HK-2 (cell line): ENCODE data around the gene PDZD2.

Experiments
- DNase-seq: peaks from one replicate; pipeline ENCODE4 v3.0.0-alpha.2; 2018; ENCODE audit not compliant: unreplicated experiment

PDZD2 gene

GRCh38 chr5:31638345-31638744, 586 bp upstream of the PDZD2 start:
- peak; percentile 2 for DNase-seq

DNA sequence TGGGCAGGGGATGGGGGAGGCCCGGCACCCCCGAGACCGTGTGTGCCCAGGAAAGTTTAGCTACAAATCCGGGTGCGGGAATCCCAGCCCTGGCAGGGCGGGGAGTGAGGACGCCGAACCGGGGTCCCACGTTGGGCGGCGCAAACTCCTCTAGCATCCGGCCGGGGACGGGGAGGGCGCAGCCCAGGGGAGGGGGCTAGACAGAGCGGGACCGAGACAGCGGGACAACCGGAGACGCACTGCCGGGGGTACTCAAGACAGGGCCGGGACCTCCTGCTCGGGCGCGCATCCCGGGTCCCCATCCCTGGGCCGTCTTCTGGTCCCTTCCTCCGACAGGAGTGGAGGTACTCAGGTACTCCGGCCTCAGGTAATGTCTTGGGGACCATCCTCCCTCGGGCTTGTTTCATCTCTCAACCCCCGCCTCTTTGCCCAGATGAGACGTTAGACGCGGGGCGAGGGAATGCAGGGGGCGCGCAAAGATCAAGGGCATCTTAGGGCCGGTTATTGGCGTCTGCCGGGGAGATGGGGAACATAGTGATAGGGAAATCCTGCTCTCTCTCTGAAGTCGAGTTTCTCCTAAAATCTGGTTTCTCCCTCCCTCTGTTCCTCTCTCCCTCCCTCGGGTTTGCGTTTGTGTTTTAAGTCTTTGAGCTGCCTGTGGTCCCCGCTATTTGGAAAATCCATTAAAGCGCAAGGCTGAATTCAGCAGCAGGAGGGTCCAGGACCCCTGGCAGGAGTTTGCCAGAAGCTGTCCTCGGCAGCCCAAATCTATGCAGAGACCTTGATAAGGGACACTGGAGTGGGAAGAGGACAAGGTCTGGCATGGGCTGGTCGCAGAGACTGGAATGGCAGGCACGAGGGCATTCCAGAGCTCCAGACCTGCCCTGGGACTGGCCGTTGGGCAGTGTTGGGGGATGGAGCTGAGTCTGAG, 815 bp downstream of the PDZD2 start:
- no peak for DNase-seq

DNA sequence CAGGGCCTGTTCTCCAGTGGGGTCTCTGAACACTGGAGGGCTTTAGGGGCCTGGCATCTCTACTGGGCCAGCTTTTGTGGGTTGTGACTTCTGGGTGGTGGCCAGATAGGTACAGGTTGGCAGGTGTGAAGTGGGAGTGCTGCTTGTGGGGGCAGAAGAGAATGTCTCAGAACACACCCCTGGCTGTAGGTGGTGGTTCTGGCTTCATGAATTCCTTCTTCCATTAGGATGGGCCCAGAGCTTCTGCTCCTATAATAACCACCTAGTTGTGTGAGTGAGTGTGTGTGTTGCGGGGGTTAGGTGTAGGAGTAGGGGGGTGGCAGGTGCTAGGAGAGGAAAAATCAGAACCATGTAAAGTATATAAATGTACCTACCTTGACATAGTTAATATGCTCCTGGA, 1.6 kb downstream of the PDZD2 start:
- DNase-seq, result no peak

DNA sequence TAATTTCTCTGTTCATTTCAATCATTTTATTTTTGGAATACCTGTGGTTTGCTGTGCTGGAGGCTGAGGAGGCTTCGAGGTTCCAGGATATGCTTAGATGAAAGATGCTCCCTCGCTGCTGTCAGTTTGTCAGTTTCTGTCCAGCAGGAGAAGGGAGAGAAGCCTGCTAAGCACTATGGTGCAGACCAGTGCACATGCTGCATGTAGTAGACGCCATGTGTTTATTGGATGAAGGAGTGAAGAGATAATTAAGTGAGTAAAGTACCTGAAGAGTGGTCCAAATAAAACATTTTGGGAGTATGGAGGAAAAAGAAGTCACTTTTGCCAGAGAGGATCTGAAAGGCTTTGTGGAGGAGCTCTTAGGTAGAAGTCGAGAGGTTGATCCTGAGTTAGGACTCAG, 2.1 kb downstream of the PDZD2 start:
- no peak for DNase-seq

DNA sequence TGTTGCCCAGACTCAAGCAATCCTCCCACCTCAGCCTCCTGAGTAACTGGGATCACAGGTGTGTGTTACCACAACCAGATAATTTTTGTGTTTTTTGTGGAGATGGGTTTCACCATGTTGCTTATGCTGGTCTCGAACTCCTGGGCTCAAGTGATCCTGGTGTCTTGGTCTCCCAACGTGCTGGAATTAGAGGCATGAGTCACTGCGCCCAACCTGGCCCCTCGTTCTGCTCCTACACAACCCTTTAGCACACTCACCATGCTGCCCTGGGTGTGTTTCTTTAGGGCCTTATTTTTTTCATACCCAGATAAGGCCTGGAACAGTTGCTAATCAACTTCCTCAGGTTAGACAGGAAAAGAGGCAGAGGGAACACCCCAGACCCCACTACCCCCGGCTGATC, 2.6 kb downstream of the PDZD2 start:
- no peak for DNase-seq

DNA sequence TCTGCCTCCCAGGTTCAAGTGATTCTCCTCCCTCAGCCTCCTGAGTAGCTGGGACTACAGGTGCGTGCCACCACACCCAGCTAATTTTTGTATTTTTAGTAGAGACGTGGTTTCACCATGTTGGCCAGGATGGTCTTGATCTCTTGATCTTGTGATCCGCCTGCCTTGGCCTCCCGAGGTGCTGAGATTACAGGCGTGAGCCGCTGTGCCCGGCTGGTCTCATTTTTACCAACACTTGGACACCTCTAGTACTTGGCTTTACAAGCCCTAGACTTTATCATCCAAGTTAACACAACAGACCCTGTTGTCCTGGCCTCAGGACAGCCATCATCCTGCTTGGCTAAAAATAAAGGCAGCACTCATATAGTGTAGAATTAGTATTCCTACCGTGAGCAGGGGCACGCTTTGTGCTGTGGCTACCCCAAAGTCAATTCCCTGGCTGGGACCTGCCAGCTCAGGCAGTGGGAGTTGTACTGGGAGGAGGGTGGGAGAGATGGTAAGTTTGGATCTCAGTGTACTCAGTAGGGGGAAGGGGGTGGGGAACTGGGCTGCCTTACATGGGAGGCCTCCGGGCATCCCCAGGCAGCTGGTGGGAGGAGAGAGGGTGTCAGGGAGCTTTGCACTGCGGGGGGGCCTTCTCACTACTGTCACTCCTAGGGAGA, 6.6 kb downstream of the PDZD2 start:
- no peak for DNase-seq

DNA sequence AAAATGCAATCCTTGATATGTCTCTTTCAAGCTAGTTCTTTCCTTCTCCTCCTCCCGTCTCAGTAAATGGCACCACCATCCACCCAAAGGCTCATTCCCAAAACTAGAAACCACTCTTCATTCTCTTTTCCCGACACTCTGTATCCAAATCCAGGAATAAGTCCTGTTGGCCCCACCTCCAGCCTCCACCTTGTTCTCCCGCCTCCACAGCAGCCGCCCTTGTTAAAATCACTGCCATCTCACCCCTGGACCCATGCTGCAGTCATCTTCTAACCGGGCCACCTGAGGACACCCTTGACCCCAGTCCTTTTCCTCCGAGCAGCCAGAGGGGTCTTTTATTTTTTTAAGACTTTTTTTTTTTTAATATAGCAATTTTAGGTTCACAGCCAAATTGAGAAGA, 9.4 kb downstream of the PDZD2 start:
- DNase-seq, result no peak

- no peak for DNase-seq
Observed at GRCh38 chr5:31651241-31651640, 12.3 kb downstream of the PDZD2 start.

DNA sequence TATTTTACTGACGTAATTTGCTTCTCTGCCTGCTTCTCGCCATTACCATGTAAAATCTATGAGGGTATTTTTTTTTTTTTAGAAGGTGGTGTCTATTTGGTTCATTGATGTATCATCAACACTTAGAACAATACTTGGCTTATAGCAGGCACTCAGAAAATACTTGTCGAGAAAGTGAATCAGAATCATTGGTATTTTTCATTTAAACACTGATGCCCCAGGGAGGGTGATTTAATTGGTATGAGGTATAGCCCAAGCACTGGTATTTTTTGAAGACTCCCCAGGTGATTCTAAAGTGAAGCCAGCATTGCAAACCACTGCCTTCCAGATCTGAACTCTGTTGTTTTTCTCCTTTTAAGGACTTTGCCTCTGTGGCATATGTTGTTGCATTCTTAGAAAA, 16.6 kb downstream of the PDZD2 start:
- DNase-seq, result no peak

DNA sequence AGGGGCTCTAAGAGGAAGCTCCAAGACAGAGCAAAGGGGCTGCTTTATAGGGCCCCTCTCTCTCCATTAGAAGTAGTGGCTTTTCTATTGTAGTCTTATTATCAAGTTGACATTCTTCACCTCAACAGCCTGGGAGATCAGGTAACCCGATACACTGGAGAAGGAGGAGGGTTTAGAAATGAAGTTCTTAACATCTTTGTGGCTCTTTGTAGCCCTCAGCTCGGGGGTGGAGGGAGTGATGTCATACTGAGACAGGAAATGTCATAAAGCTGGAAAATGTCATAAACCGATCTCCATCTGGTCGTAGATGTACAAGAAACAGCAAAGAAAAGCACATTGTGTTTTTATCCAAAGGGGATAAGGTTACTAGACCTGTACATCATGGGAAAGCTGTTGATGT, 17.9 kb downstream of the PDZD2 start:
- no peak for DNase-seq

DNA sequence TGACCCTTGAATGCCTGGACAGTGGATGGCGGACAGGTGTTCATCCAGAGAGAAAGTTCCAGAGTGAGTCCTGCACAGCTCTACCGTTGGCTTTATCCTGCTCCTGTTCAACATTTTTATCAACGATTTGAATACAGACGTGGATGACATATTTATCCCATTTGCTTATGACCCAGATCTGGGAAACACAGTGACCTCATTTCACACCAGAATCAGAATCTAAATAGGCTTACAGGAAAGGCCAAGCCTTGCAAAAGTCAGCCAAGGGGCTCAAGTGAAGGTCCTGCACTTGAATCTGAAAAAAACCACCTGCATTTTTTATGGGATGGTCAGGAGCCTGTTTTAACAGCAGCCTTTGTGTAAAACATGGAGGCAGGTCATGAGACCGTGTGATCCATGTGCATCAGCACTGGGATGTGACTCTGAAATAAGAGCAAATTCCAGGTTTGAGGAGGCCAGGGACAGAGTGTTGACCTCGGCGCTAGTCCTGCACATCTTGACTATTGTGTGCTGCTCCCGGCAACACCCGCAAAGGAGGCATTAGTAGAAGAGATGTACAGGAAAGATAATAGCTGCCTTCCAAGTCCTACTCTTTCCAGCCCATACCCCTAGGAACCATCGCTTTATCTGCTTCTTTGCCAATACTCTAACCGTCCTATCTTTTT, 18.5 kb downstream of the PDZD2 start:
- no peak for DNase-seq

DNA sequence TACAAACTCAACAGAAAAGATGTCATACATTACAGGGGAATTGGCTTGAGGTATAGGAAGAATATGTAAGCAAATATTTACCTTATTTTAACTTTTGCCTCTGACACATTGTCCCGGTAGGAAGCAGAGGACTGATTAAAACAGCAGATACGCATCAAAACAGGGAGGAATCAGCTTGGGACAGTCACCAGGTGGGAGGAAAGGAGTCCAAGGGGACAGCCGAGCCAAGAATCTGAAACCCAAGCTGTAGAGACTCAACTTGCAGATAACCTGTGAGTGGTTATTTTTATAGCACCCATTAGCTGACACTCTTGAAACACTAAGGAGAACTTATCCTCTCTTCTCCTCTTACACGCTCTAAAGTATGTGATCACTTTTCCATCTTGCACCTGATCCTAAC, 22.3 kb downstream of the PDZD2 start:
- DNase-seq, result no peak

GRCh38 chr5:31663519-31663918, 24.6 kb downstream of the PDZD2 start:
- no peak for DNase-seq

GRCh38 chr5:31664566-31664965, 25.6 kb downstream of the PDZD2 start:
- DNase-seq, result peak; percentile 3

DNA sequence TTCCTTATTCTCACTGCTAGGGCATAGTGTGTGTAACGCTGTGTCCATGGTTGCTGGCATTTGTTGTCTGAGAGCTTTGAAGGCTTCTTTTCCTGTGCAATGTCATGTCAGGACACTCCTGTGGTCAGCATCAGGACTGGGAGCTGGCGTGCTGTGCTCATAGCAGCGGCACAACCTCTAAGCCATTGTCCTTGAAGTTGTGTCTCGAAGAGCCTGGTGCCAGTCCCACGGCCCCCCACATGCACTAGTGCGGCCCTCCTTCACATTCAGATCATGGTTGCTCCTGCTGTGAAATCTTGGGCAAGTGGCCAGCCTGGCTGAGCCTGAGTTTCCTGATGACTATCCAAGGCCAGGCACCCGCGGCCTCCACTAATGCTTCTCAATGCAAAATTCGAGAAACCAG, 32.4 kb downstream of the PDZD2 start:
- DNase-seq, result no peak

DNA sequence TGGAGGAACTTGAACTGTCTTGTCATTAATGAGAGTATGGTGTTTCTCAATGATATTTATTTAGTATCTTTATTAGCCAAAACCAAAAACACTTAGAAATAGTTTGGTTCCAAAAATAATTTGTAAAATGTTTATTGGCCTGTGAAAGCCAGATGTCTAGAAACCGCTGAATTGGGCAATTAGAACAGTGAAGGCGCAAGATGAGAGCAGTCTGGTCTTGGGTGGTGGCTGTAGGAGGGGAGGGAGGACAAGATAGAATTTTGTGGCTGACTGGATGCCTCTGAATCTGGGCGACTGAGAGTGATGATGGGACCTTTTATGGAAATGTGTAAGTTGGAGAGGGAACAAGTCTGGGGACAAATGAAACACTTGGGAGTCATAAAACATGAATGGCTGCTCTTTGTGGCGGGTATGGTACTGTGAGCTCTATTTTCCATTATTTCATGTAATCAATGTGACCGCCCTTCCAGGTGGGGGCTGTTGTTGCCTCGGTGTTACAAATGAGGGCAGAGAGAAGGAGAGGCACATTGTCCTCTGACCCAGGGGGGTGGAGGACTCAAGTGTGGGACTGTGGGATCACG, 35.5 kb downstream of the PDZD2 start:
- no peak for DNase-seq

GRCh38 chr5:31675472-31675871, 36.5 kb downstream of the PDZD2 start:
- DNase-seq, result no peak

- no peak for DNase-seq
Observed at GRCh38 chr5:31678180-31678579, 39.2 kb downstream of the PDZD2 start.

- DNase-seq, result no peak
Observed at GRCh38 chr5:31680528-31680927, 41.6 kb downstream of the PDZD2 start.

- no peak for DNase-seq
Observed at GRCh38 chr5:31682025-31682424, 43.1 kb downstream of the PDZD2 start.

DNA sequence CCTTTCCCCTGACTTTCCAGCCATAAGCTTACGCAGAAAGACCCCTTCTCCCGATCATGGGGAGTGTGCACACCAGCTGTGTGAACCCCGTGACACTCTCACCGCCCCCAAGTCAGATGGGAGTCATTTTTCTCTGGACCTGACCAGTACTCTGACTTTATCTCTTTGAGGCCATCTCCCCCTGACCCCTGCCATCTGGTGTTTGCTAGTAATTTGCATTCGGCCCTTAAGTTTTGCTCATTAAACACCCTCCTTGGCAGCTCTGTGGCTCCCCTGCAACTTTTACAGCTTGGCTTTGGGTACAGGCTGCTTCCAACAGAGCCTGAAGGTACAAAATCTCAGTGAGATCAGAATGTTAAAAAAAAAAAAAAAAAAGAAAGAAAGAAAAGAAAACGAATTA, 43.9 kb downstream of the PDZD2 start:
- no peak for DNase-seq

GRCh38 chr5:31688515-31689092, 49.7 kb downstream of the PDZD2 start:
- no peak for DNase-seq
